H1 (cell line): ENCODE data around the gene POU5F1. TPM values are rescaled to one million over a fixed set of nuclear protein-coding genes. Genes with fewer than 3 reads are reported as not detected.

ENCODE experiments used
- CTCF ChIA-PET: fragments of 300-600 bp; sonication (Branson Sonifier 250); formaldehyde crosslinking; loops from one replicate; lab custom pipeline; 2021; ENCODE audit not compliant: partially characterized antibody; lab: Charles Lee
- POLR2A ChIA-PET: fragments of 300-600 bp; sonication (Branson Sonifier 250); formaldehyde crosslinking; loops from one replicate; lab custom pipeline; 2021; ENCODE audit warnings: inconsistent platforms; ENCODE audit not compliant: partially characterized antibody; lab: Charles Lee
- DNase-seq, 2 experiments: peaks; one replicate each; pipeline versions ENCODE4 v3.0.0 to v3.0.0-alpha.2; 2010 to 2022; ENCODE audit warnings: low spot score in 2 of 2, low read depth in 1 of 2, mixed read lengths in 1 of 2
- FAIRE-seq: peaks from 2 replicates; lab custom pipeline; 2011; peaks lifted over from hg19 to GRCh38; lab: Jason Lieb, UNC
- H2AFZ ChIP-seq: 2 replicates; pipeline ENCODE4 v1.8.1; 2012; ENCODE audit warnings: low read length, inconsistent platforms
- H2AK5ac ChIP-seq: 2 replicates; pipeline ENCODE4 v1.6.1; 2013; ENCODE audit warnings: low read depth, low read length
- H2BK120ac ChIP-seq: replicated peaks from 2 replicates; pipeline ENCODE3; 2013; ENCODE audit warnings: low read depth, low read length, inconsistent platforms
- H2BK12ac ChIP-seq: 2 replicates; pipeline ENCODE4 v1.6.1; 2013; ENCODE audit warnings: low read depth, low read length
- H2BK15ac ChIP-seq: 2 replicates; pipeline ENCODE4 v1.6.1; 2013; ENCODE audit warnings: low read length
- H2BK20ac ChIP-seq: 2 replicates; pipeline ENCODE4 v1.6.1; 2013; ENCODE audit warnings: low read length
- H2BK5ac ChIP-seq: 2 replicates; pipeline ENCODE4 v1.6.1; 2013; ENCODE audit warnings: low read depth, low read length
- H3K14ac ChIP-seq: 2 replicates; pipeline ENCODE4 v1.6.1; 2013; ENCODE audit warnings: inconsistent platforms; ENCODE audit not compliant: insufficient read length
- H3K18ac ChIP-seq: 2 replicates; pipeline ENCODE4 v1.6.1; 2013; ENCODE audit warnings: low read length; ENCODE audit errors: extremely low read depth
- H3K23ac ChIP-seq: 2 replicates; pipeline ENCODE4 v1.6.1; 2013; ENCODE audit warnings: inconsistent platforms; ENCODE audit not compliant: insufficient read length
- H3K23me2 ChIP-seq: 2 replicates; pipeline ENCODE4 v1.6.1; 2013; ENCODE audit warnings: low read depth, low read length
- H3K27ac ChIP-seq: 2 replicates; pipeline ENCODE4 v1.6.1; 2011; ENCODE audit warnings: low read depth, low read length, inconsistent platforms
- H3K27me3 ChIP-seq, 4 experiments: replicated peaks in 1 of 4; 1 replicate in 1 of 4; 2 replicates in 3 of 4; pipeline versions ENCODE4 v1.6.1 to v1.8.1; 2011 to 2013; ENCODE audit warnings: low read length in 3 of 4, mild to moderate bottlenecking in 3 of 4, inconsistent platforms in 2 of 4, mixed read lengths in 2 of 4, moderate library complexity in 1 of 4; ENCODE audit not compliant: control insufficient read depth in 3 of 4, insufficient read depth in 3 of 4; ENCODE audit errors: extremely low read depth in 1 of 4
- H3K36me3 ChIP-seq, 4 experiments: 2 replicates each; pipeline versions ENCODE4 v1.6.1 to v1.8.1; 2011 to 2013; ENCODE audit warnings: mild to moderate bottlenecking in 4 of 4, low read length in 3 of 4, moderate library complexity in 2 of 4, control low read depth in 1 of 4, inconsistent platforms in 1 of 4; ENCODE audit not compliant: insufficient read depth in 4 of 4, control insufficient read depth in 2 of 4
- H3K4ac ChIP-seq: replicated peaks from 2 replicates; pipeline ENCODE3; 2013; ENCODE audit warnings: low read length, low read depth, mixed read lengths, inconsistent platforms; ENCODE audit not compliant: insufficient read length
- H3K4me1 ChIP-seq, 4 experiments: replicated peaks in 1 of 4; 1 replicate in 1 of 4; 2 replicates in 3 of 4; pipeline versions ENCODE4 v1.6.1 to v1.8.1; 2011 to 2013; ENCODE audit warnings: low read length in 3 of 4, inconsistent platforms in 2 of 4, mixed read lengths in 1 of 4; ENCODE audit not compliant: insufficient read depth in 4 of 4, control insufficient read depth in 3 of 4
- H3K4me2 ChIP-seq, 2 experiments: 2 replicates each; pipeline versions ENCODE4 v1.6.1 to v1.8.1; 2011 to 2013; ENCODE audit warnings: low read depth in 2 of 2, low read length in 2 of 2, control low read depth in 1 of 2, inconsistent platforms in 1 of 2, mild to moderate bottlenecking in 1 of 2; ENCODE audit not compliant: insufficient read depth in 1 of 2
- H3K4me3 ChIP-seq, 4 experiments: fragments of 200-600, 300-600 bp in 1 of 4; sonication (generic), shearing (Covaris generic), sonication (Bioruptor Twin) in 1 of 4; 2 replicates each; pipeline versions ENCODE4 v1.5.1 to v1.8.1; 2011 to 2016; ENCODE audit warnings: low read length in 4 of 4, low read depth in 3 of 4, control low read depth in 2 of 4, inconsistent platforms in 2 of 4, mild to moderate bottlenecking in 2 of 4, mixed read lengths in 1 of 4, moderate library complexity in 1 of 4; ENCODE audit not compliant: insufficient read depth in 2 of 4; ENCODE audit errors: extremely low read depth in 1 of 4
- H3K56ac ChIP-seq: replicated peaks from 2 replicates; pipeline ENCODE3; 2013; ENCODE audit warnings: low read depth, mild to moderate bottlenecking, mixed read lengths, low read length, inconsistent platforms; ENCODE audit not compliant: insufficient read length
- H3K79me1 ChIP-seq: 2 replicates; pipeline ENCODE4 v1.6.1; 2013; ENCODE audit warnings: low read depth, low read length, control low read depth
- H3K79me2 ChIP-seq, 2 experiments: 2 replicates each; pipeline versions ENCODE4 v1.6.1 to v1.8.1; 2012 to 2013; ENCODE audit warnings: low read length in 2 of 2, mild to moderate bottlenecking in 2 of 2, inconsistent platforms in 1 of 2; ENCODE audit not compliant: insufficient read depth in 2 of 2, control insufficient read depth in 1 of 2
- H3K9ac ChIP-seq, 4 experiments: replicated peaks in 1 of 4; 1 replicate in 1 of 4; 2 replicates in 3 of 4; pipeline versions ENCODE4 v1.6.1 to v1.8.1; 2011 to 2013; ENCODE audit warnings: low read depth in 3 of 4, low read length in 3 of 4, control low read depth in 2 of 4, mild to moderate bottlenecking in 2 of 4, moderate library complexity in 2 of 4, inconsistent platforms in 1 of 4; ENCODE audit errors: extremely low read depth in 1 of 4
- H3K9me3 ChIP-seq, 2 experiments: 2 replicates each; pipeline versions ENCODE4 v1.6.1 to v1.8.1; 2012 to 2013; ENCODE audit warnings: mild to moderate bottlenecking in 2 of 2, moderate library complexity in 2 of 2, control low read depth in 1 of 2, inconsistent platforms in 1 of 2, low read depth in 1 of 2, low read length in 1 of 2, mixed read lengths in 1 of 2; ENCODE audit not compliant: insufficient read depth in 2 of 2
- H4K20me1 ChIP-seq, 2 experiments: replicated peaks in 1 of 2; 2 replicates each; pipeline versions ENCODE3 to v1.8.1; 2011 to 2013; ENCODE audit warnings: inconsistent platforms in 2 of 2, low read length in 2 of 2, mild to moderate bottlenecking in 1 of 2; ENCODE audit not compliant: insufficient read depth in 2 of 2, control insufficient read depth in 1 of 2
- H4K5ac ChIP-seq: 2 replicates; pipeline ENCODE4 v1.6.1; 2013; ENCODE audit warnings: low read length, low read depth, mixed read lengths, inconsistent platforms; ENCODE audit not compliant: insufficient read length
- H4K8ac ChIP-seq: 2 replicates; pipeline ENCODE4 v1.8.0; 2013; ENCODE audit warnings: mild to moderate bottlenecking, moderate library complexity, low read length, inconsistent platforms; ENCODE audit not compliant: insufficient read depth; ENCODE audit errors: extremely low read depth
- H4K91ac ChIP-seq: replicated peaks from 2 replicates; pipeline ENCODE3; 2013; ENCODE audit warnings: low read length, mixed read lengths, inconsistent platforms; ENCODE audit not compliant: insufficient read length
- BCL11A ChIP-seq, 2 experiments: IDR thresholded peaks; one replicate each; pipeline ENCODE4 v1.6.1; 2011; ENCODE audit warnings: low read depth in 2 of 2, low read length in 2 of 2, mild to moderate bottlenecking in 2 of 2
- CBX5 ChIP-seq: fragments of 300-800, 300-1000 bp; sonication (generic); IDR thresholded peaks from 2 replicates; pipeline ENCODE4 v1.7.1; 2016; ENCODE audit warnings: antibody characterized with exemption, low read length, low read depth
- MAFK ChIP-seq: IDR thresholded peaks from 2 replicates; pipeline ENCODE4 v1.6.1; 2012; ENCODE audit warnings: low read depth, mild to moderate bottlenecking, improper control_type of control experiment, low read length
- PHF8 ChIP-seq: fragments of 200-600 bp; sonication (generic); conservative IDR thresholded peaks from 2 replicates; pipeline ENCODE4 v1.7.1; 2012; ENCODE audit warnings: low read depth, mild to moderate bottlenecking, inconsistent platforms, low read length, moderate library complexity
- RAD21 ChIP-seq, 2 experiments: IDR thresholded peaks in 1 of 2; conservative IDR thresholded peaks in 1 of 2; 2 replicates each; pipeline ENCODE4 v1.6.1; 2011; ENCODE audit warnings: low read depth in 2 of 2, low read length in 2 of 2, improper control_type of control experiment in 1 of 2, inconsistent platforms in 1 of 2, mild to moderate bottlenecking in 1 of 2, moderate library complexity in 1 of 2
- RFX5 ChIP-seq: IDR thresholded peaks from 2 replicates; pipeline ENCODE4 v1.6.1; 2011; ENCODE audit warnings: low read depth, low read length, improper control_type of control experiment, borderline replicate concordance
- SIN3A ChIP-seq, 2 experiments: IDR thresholded peaks in 1 of 2; conservative IDR thresholded peaks in 1 of 2; 2 replicates each; pipeline ENCODE4 v1.6.1; 2011 to 2012; ENCODE audit warnings: low read length in 2 of 2, improper control_type of control experiment in 1 of 2, low read depth in 1 of 2, mild to moderate bottlenecking in 1 of 2
- WGBS, 2 experiments: shearing (Covaris generic) in 1 of 2; methylation state at CpG; one replicate each; pipeline versions ENCODE4 v1.1.6 to v1.1.7; 2013 to 2015; ENCODE audit warnings: low lambda C conversion rate in 2 of 2, mixed read lengths in 2 of 2, inconsistent platforms in 1 of 2, low coverage in 1 of 2, missing lambda C conversion rate in 1 of 2; ENCODE audit not compliant: insufficient replicate concordance in 2 of 2, insufficient coverage in 1 of 2, insufficient read length in 1 of 2; ENCODE audit errors: extremely low coverage in 1 of 2, missing lambda C conversion rate in 1 of 2; 5-methylcytosine and 5-hydroxymethylcytosine counted together
- polyA plus RNA-seq, 7 experiments: library from polyadenylated mRNA; depleted of rRNA in 3 of 7; stranded (reverse) in 5 of 7; unstranded in 2 of 7; fragments of >200 nt in 5 of 7; fragments of 200-250 nt in 2 of 7; gene quantifications; 1 replicate in 5 of 7; 2 replicates in 1 of 7; 4 replicates in 1 of 7; pipeline versions ENCODE4 v1.2.1 to v1.2.3, GENCODE V29; 2011 to 2013; ENCODE audit warnings: missing spikeins in 2 of 7, mixed read lengths in 2 of 7
- total RNA-seq: library from RNA; stranded (reverse); fragmentation: NEBNext Ultra II Directional; extraction: Animal tissue kit (Norgen Biotek cat#: 25700); gene quantifications from 2 replicates; pipeline ENCODE4 v1.2.1, GENCODE V29; 2021
- TF ChIP-seq, protein P1 (sequence below): IDR thresholded peaks from 2 replicates; pipeline ENCODE4 v1.6.1; 2011; ENCODE audit warnings: low read length, improper control_type of control experiment

Gene POU5F1
- total and polyA plus RNA-seq, 2 of the 8 experiments (the other 6 are each of a cell fraction or from before 2014, with no cell fraction given), result 2,437 to 2,526 TPM

DNA sequence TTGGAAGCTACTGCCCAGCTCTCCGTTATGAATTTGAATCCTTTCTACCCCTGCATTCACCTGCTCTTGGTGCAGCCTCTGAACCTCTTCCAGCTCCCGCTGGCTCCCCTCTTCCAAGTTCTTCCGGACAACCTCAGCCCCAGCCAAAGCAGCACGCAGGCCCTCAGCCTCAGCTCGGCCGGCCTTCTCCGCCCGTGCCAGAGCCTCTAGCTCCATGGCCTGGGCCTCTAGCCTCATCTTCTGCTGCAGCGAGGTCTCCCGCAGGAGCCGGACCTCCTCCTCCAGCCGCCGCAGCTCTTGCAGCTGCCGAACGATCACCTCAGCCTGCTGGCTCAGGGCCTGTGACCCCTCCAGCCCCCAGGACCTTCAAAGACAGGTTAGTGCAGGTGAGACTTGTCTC is 16.0 kb downstream of the POU5F1 start:
- H4K91ac ChIP-seq, result no peak overlapping the region
- H3K79me2 ChIP-seq, result no peaks in the 10 kb centered on the region
- peaks cover 9% of the 10 kb centered on the region for H3K23me2 ChIP-seq
- no peak overlapping the region for H2BK120ac ChIP-seq
- no peak overlapping the region for H3K4ac ChIP-seq
- H2BK20ac ChIP-seq, result no peak overlapping the region
- H4K20me1 ChIP-seq, result peaks cover 0 to 3% of the 10 kb centered on the region in 2 experiments
- no peak for TF ChIP-seq MAFK
- no peak for TF ChIP-seq SIN3A (conservative IDR thresholded peaks at IDR 0.05 in 1 of 2, IDR thresholded peaks at IDR 0.05 in 1 of 2; ENCODE audit: low read depth in 1 of 2, low read length in 2 of 2)
- no peak for TF ChIP-seq BCL11A (IDR thresholded peaks at IDR 0.05; ENCODE audit: low read depth in 2 of 2, low read length in 2 of 2)
- no peak for TF ChIP-seq PHF8
- no peak for TF ChIP-seq RAD21 (IDR thresholded peaks at IDR 0.05 in 1 of 2, conservative IDR thresholded peaks at IDR 0.05 in 1 of 2; ENCODE audit: low read depth in 2 of 2, low read length in 2 of 2)
- TF ChIP-seq, protein P1, sequence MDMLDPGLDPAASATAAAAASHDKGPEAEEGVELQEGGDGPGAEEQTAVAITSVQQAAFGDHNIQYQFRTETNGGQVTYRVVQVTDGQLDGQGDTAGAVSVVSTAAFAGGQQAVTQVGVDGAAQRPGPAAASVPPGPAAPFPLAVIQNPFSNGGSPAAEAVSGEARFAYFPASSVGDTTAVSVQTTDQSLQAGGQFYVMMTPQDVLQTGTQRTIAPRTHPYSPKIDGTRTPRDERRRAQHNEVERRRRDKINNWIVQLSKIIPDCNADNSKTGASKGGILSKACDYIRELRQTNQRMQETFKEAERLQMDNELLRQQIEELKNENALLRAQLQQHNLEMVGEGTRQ, result no peak
- no peak for TF ChIP-seq CBX5
- no peak for TF ChIP-seq RFX5
- H3K4me2 ChIP-seq, result no peak overlapping the region
- H2AK5ac ChIP-seq, result no peak overlapping the region
- H2BK12ac ChIP-seq, result no peak overlapping the region
- no peak overlapping the region for H4K5ac ChIP-seq
- H3K27me3 ChIP-seq, result no peaks in the 10 kb centered on the region
- H3K27ac ChIP-seq, result no peak overlapping the region
- H3K9ac ChIP-seq, result no peak overlapping the region
- H3K18ac ChIP-seq, result no peak overlapping the region
- CTCF ChIA-PET, result interaction anchor here (0.6 to 2.6 kb wide), 10 partner anchors 11 to 132 kb away, joined by 3 to 9 read pairs (median 3); partner anchors contain the start of gene PSORS1C2
- H3K14ac ChIP-seq, result no peak overlapping the region
- H3K4me3 ChIP-seq, result no peak overlapping the region
- no peaks in the 10 kb centered on the region for H3K79me1 ChIP-seq
- no peak overlapping the region for H4K8ac ChIP-seq
- no peak overlapping the region for H3K56ac ChIP-seq
- DNase-seq (no peak), FAIRE-seq (no peak)
- peaks cover 0 to 16% (median 10%) of the 10 kb centered on the region in 4 experiments; a peak in 5 of 7 replicates for H3K4me1 ChIP-seq
- 86% methylated on average over 15 of the region's 15 CpGs; no CpG with 5 or more reads in 1 of the 2 experiments for WGBS, 2 experiments
- POLR2A ChIA-PET, result interaction anchor here (0.8 to 68.5 kb wide), 3 partner anchors 7 to 226 kb away, joined by 3 to 2251 read pairs (median 2251); partner anchors contain the start of genes CCHCR1, CDSN, POU5F1 and PSORS1C1
- H3K9me3 ChIP-seq, result no peaks in the 10 kb centered on the region
- H2BK15ac ChIP-seq, result no peak overlapping the region
- no peak overlapping the region for H3K23ac ChIP-seq
- H3K36me3 ChIP-seq, result peaks cover 0 to 40% (median 7%) of the 10 kb centered on the region in 4 experiments; a peak in 7 of 8 replicates
- no peak overlapping the region for H2AFZ ChIP-seq
- no peak overlapping the region for H2BK5ac ChIP-seq
